Camera-type eye (tissue), 1 donor: ENCODE data around the gene EPHA4. TPM values are rescaled to one million over a fixed set of nuclear protein-coding genes. Genes with fewer than 3 reads are reported as not detected.

Experiments
- total RNA-seq: library from RNA; depleted of rRNA; stranded (reverse); fragments of >200 nt; gene quantifications from one replicate; pipeline ENCODE4 v1.2.3, GENCODE V29; 2014

The EPHA4 gene
- total RNA-seq = 65.6 TPM

DNA sequence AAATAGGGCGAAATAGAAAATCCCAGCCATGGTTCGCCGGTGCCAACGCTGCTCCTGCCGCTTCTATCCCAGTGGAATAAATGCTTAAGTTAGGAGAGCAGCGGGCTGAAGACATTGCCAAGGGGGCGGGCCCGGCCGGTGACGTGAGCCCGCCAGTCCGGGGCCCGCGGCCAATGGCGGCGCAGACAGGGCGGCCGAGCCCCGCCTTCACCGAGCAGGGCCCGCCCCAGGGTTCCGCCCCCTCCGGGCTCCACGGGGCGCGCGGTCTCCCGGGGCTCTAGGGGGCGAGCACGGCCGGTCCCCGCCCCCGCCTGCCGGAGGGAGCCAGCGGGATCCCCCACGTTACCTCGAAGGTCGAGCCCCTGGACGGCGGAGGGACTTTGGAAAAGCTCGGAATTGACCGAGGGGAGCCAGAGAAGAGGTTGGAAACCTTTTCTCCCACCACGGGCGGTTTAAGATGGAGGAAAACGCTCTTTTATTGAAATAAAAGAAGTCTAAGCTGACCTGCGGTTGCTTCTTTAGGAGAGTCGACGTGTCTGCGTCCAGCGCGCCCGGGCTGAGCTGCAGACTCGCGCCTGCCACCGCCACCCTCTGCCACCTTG lies at the start of gene EPHA4:
Gene EPHA4, minus strand, starts transcription at position 86 of the 602 bp plus-strand sequence. Its CDS starts 56 bp downstream, at position 30.

